ENCODE measurements around the gene COL9A1.

COL9A1 gene

DNA sequence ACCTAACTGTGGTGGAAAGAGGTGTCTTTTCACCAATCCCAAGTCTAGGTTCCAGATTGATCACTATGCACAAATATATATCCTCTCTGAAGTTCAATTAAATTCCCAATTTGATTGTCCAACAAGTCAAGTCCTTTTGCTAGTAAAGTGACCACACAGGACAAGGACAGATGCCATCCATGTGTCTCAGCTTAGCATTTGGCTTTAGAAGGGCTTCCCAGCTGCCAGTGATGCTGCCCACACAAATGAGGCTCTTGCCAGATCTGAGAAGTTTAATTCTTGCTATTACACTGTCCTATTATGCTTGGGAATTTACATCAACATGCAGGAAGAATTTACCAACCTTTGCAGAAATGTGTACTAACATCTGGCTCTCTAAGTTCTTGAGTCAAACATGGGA is 108.5 kb downstream of the COL9A1 start:
- no peak for TF ChIP-seq POLR2A (IDR thresholded peaks at IDR 0.05; ENCODE audit: low read length)
- no peak for TF ChIP-seq GATA1 (IDR thresholded peaks at IDR 0.05; ENCODE audit: low read depth, low read length)
- no peak for DNase-seq

DNA sequence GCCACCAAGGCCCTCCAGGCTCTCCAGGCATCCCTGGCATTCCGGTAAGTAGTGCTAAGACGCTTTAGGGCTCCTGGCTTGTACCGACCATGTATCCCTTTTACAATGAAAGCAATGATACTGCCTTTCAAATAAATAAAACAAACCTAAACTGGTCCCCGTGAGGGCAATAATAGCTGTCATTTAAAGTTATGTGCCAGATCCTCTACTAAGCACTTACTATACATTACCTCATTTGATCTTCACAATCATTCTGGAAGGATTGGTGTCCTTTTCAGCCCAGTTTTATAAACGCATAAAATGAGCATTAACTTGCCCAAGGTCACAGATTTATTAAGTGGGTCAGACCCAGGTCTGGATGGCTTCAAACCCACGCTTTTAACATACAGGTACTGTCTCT is 114.7 kb downstream of the COL9A1 start:
- no peak for DNase-seq
- TF ChIP-seq GATA1 (IDR thresholded peaks at IDR 0.05; ENCODE audit: low read depth, low read length) = no peak

DNA sequence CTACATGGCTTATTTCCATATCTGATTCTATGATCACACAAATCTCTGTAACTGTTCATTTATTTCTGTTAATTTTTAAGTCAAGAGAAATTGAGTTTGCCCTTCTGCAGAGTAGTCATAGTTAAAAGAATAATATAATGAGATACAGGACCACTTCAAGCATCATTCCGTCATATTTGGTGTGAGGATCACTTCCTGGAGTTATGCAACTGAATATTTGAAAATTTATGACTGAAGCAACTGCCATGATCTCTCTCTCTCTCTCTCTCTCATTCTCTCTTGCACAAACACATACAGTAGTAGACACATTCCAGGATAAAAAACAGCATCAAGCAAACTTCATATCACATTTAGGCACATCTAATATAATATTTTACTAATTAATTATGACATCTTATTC is 116.4 kb downstream of the COL9A1 start:
- DNase-seq = no peak
- TF ChIP-seq GATA1 (IDR thresholded peaks at IDR 0.05; ENCODE audit: low read depth, low read length) (no peak), POLR2A (IDR thresholded peaks at IDR 0.05; ENCODE audit: low read length) (no peak)

DNA sequence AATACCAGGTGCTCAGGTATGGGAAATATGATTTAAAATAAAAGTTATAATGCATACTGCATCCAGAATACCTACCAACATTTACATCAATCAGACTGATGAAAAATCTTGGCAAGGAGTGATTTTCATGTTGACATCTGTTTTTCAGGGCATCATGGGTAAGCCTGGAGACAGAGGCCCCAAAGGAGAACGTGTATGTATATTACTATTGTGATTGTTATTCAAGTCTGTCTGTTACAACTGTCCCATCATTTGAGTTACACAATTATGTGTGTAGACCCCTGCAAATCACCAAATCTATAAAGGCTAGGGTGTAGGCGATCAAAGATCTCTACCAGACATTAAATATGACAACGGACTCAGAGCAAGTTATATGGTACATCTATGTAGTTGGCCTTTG is 118.2 kb downstream of the COL9A1 start:
- DNase-seq = no peak
- TF ChIP-seq GATA1 (IDR thresholded peaks at IDR 0.05; ENCODE audit: low read depth, low read length) (no peak), POLR2A (IDR thresholded peaks at IDR 0.05; ENCODE audit: low read length) (no peak)

DNA sequence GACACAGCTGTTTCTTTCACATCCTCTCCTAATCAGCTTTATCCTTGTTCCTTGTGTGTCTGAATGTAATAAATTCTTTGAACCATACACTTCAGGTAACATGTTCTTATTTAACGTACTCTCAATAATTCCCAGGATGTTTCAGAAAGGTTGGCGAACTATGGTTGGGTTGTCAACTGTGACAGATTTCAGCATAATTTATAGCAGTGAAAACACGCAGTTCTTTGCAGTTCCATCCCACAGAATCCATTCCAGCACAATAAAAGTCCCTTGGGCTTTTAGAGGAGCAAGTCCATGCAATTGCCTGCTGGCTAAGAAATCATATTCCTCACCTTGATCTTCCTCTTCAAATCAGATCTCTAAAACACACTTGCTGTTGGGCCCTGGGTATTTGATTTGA is 119.3 kb downstream of the COL9A1 start:
- no peak for TF ChIP-seq GATA1 (IDR thresholded peaks at IDR 0.05; ENCODE audit: low read depth, low read length)
- no peak for TF ChIP-seq POLR2A (IDR thresholded peaks at IDR 0.05; ENCODE audit: low read length)
- no peak for DNase-seq

DNA sequence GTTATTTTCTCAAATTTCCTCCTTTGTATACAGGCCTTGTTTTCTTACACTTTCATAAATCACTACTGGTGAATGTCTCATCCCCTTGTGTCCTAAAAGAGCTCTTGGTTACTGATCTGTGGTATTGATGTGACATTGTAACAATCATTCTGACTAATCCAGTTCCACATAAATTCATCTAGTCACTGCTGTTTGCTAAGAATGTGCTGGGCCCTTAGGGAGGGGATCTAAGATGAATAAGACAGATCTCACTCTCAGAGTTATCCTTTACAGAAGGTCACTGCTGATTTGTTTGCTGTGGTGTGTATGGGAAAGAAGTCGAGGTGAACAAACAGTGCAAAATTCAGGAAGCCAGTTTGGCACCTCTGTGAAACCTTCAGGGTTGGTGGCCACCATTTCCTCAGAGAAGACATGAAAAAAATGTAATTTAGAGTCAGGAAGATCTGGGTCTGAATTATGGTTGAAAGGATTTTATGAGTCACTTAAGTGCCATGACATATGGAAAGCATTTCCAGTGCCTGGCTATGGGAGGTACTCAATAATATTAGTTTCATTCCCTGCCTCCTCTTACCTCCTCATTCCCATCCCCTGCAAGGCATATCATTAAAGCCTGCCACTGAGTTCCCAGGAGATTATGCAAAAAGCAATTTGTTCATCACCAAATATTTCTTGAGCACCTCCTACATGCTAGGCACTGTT is 121.8 kb downstream of the COL9A1 start:
- no peak for DNase-seq
- TF ChIP-seq POLR2A (IDR thresholded peaks at IDR 0.05; ENCODE audit: low read length) = no peak
- TF ChIP-seq GATA1 (IDR thresholded peaks at IDR 0.05; ENCODE audit: low read depth, low read length) = no peak

DNA sequence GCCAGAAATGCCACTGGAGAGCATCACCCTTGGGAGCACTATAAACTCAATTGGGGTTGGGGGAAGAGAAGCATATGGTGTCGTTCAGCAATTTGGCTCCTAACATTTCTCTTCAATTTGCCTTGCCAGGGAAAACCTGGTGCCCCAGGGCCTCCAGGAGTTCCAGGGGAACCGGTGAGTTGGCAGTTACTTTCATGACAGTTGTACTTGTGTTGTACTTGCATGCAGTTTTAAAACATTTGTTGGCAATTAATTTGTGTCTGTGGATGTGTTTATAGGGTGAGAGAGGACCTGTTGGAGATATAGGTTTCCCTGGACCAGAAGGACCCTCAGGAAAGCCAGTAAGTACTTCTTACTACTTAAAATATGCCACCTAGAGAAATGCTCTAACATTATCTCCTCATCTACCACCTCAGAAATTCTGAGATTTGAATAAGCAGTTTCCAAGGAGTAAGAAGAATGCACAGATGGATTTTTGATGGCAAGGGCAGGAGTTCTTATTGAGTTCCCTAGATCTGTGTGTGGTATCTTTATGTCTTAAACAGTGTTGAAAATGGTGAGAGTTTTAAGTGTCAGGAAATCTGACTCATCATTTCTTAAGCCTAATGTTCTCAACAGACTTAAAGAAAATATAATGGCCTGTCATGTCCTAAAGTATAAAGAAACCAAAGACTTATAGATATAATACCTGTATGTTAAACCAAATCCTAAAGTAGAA is 122.5 kb downstream of the COL9A1 start:
- TF ChIP-seq POLR2A (IDR thresholded peaks at IDR 0.05; ENCODE audit: low read length) (no peak), GATA1 (IDR thresholded peaks at IDR 0.05; ENCODE audit: low read depth, low read length) (no peak)
- no peak for DNase-seq

DNA sequence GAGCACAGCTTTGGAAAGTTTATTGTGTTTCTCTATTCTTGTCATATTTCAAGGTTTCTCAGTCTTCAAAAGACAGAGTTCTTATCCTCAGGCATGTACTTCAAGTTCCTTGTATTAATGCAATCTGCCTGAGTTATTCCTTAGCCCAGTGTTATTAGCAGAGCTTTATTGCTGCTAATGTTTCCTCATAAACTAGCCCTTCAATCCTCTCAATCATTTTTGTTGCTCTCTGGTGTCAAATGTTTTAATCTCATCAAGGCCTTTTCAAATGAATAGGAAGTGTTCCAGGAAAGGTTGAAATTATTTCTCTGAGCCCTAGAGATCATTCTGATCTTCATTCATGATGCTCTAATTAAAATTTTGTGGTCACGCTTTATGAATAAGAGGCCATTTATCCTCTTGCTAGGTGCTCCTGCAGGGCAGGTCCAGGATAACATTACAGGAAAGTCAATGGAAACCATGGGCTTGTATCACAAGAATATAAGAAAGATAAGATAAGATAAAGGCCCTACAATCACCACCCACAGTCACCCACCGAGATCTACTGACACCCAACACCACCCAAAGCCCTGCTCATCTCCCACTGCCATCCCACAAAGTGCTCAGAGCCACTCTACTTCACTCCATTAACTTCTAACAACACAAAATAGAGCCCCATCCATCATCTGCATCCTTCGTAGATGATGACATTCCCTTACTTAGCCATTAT is 125.9 kb downstream of the COL9A1 start:
- DNase-seq = no peak

DNA sequence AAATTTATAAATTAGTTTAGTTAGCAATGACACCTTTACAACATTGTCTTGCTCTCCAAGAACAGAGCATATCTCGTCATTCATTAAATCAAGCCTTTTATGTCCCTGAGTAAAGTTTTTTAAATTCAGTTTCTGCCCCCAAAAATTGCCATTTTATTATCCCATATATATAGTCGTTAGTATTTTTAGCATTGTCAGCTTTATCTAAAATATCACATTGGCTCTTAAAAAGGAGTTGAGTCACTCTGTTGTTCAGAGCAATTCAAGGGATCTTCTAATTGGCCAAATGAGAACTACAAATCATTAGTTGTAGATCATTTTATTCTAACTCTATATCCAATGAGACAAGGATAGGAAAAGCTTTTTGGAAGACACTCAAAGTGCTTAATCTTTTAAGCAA is 127.1 kb downstream of the COL9A1 start:
- no peak for DNase-seq
- TF ChIP-seq GATA1 (IDR thresholded peaks at IDR 0.05; ENCODE audit: low read depth, low read length) = no peak

More for the DNA sequence above, 125.9 kb downstream of the COL9A1 start:
- TF ChIP-seq POLR2A (IDR thresholded peaks at IDR 0.05; ENCODE audit: low read length) (no peak), GATA1 (IDR thresholded peaks at IDR 0.05; ENCODE audit: low read depth, low read length) (no peak)

DNA sequence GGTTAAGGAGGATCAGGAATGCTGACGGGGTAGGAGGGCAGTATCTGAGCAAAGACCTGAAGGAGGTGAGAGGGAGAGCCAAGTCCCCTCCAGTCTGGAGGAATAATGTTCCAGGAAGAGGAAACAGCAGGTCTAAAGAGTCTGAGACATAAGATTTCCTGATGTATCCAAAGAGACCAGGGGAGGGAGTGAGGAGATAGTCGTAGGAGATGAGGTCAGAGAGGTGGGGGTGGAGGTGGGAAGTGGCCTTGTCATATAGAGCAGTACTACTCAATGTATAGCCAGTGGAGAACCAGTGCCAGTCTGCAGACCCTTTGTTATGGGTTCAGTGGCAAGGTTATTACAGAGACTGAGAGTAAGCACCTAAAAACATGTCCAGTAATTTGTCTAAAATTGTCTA is 130.6 kb downstream of the COL9A1 start:
- DNase-seq = no peak
- no peak for TF ChIP-seq GATA1 (IDR thresholded peaks at IDR 0.05; ENCODE audit: low read depth, low read length)
- TF ChIP-seq POLR2A (IDR thresholded peaks at IDR 0.05; ENCODE audit: low read length) = no peak

DNA sequence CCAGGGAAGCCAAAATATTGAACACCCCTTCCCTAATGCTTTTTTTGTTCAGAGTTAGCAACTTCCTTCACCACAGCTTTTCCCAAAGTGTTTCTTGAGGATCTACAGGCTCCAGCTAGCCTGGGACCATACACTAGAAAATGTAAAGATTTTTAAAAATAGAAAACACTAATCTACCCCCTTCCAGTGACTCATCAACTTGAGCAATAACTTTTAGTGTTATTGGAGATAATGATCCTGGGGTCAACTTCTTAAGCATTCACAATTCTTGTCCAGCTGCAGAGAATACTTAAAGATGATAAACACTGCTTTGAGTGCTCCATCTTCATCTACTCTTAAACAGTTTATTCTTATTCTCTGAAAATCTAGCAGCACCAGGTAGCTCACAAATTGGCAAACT is 131.6 kb downstream of the COL9A1 start:
- DNase-seq = no peak
- TF ChIP-seq POLR2A (IDR thresholded peaks at IDR 0.05; ENCODE audit: low read length) (no peak), GATA1 (IDR thresholded peaks at IDR 0.05; ENCODE audit: low read depth, low read length) (no peak)

DNA sequence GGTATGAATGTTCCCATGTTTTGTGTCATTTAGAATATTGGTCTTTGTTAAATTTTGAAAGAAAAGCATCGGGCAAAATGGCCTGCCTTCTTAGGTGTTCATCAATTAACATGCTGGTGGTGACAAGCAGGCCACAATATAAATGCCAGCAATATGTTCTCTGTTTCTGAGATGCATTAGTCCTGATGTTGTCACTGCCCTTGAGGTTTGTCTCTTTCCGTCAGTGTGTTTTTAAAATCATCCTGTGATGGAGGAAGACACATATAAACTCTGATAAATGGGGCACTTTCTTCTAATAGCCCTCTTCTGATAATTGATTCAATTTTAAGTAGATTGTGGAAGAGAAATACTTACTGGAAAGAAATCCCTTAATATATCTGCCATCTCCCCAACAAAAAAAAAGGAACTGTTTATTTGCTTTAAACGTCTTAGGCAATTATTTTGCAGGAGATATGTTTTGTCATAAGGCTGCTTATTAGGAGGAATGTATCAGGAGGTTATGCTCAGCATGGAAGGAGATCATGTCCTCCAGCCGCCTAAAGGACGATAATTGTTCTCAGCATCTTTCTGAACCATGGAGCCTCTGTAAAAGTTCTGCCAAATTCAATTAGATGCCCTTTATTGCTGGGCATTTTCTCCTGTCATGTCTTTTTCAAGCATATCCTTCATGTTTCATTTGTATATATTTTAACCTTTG is 134.1 kb downstream of the COL9A1 start:
- TF ChIP-seq POLR2A (IDR thresholded peaks at IDR 0.05; ENCODE audit: low read length) (no peak), GATA1 (IDR thresholded peaks at IDR 0.05; ENCODE audit: low read depth, low read length) (no peak)
- no peak for DNase-seq
